Heart left ventricle (tissue), 16 donors: ENCODE data around the gene TAF1A. TPM values are rescaled to one million over a fixed set of nuclear protein-coding genes. Genes with fewer than 3 reads are reported as not detected.

Experiments used
- ATAC-seq, 4 donors: fragments of 200-7000 bp; cut with Tn5 transposase; one replicate each; pipeline ENCODE4 v1.9.1; 2020 to 2022; ENCODE audit warnings: moderate library complexity in 4 of 4, mild to moderate bottlenecking in 3 of 4, moderate number of reproducible peaks in 1 of 4
- DNase-seq, 5 donors: peaks; one replicate each; pipeline ENCODE4 v3.0.0-alpha.2; 2020
- H3K27ac ChIP-seq, 12 donors: fragments of 200-600 bp; sonication (generic) in 4 of 12; one replicate each; pipeline versions ENCODE4 v1.5.0 to v1.8.0; 2016 to 2022; ENCODE audit warnings: mild to moderate bottlenecking in 2 of 12
- H3K27me3 ChIP-seq, 9 donors: fragments of 200-600 bp; sonication (generic) in 2 of 9; one replicate each; pipeline versions ENCODE4 v1.5.1 to v1.8.0; 2016 to 2022; ENCODE audit warnings: mild to moderate bottlenecking in 3 of 9
- H3K36me3 ChIP-seq, 9 donors: fragments of 200-600 bp; sonication (generic) in 2 of 9; one replicate each; pipeline versions ENCODE4 v1.5.0 to v1.8.0; 2018 to 2022; ENCODE audit warnings: mild to moderate bottlenecking in 2 of 9
- H3K4me1 ChIP-seq, 12 donors: fragments of 200-600 bp; sonication (generic) in 4 of 12; one replicate each; pipeline versions ENCODE4 v1.5.0 to v1.8.0; 2016 to 2022; ENCODE audit warnings: mild to moderate bottlenecking in 3 of 12
- H3K4me3 ChIP-seq, 12 donors: fragments of 200-600 bp; sonication (generic) in 4 of 12; one replicate each; pipeline versions ENCODE4 v1.5.0 to v1.8.0; 2017 to 2022; ENCODE audit warnings: mild to moderate bottlenecking in 9 of 12, moderate library complexity in 4 of 12
- H3K9me3 ChIP-seq, 12 donors: fragments of 200-600 bp; sonication (generic) in 4 of 12; one replicate each; pipeline versions ENCODE4 v1.5.0 to v1.8.0; 2016 to 2022; ENCODE audit warnings: mild to moderate bottlenecking in 1 of 12
- POLR2A ChIP-seq, 2 donors: fragments of 450-650 bp; IDR thresholded peaks; one replicate each; pipeline ENCODE4 v1.6.1; 2017; ENCODE audit warnings: antibody characterized with exemption in 2 of 2, mild to moderate bottlenecking in 2 of 2, moderate library complexity in 2 of 2
- WGBS, 4 donors: extraction: QIAGEN DNeasy Blood & Tissue Kit in 2 of 4; methylation state at CpG; one replicate each; pipeline versions ENCODE4 v1.1.5 to v1.1.7; 2013 to 2018; 5-methylcytosine and 5-hydroxymethylcytosine counted together
- intact Hi-C, 10 donors: fragments of 100-400 bp; cut with DNase I; formaldehyde crosslinking; loops; one replicate each; pipeline versions ENCODE4 v1.11.1 to v1.14.2; 2022
- polyA plus RNA-seq, 2 donors: library from polyadenylated mRNA; stranded (reverse); fragments of 200-250 nt; gene quantifications; one replicate each; pipeline ENCODE4 v1.2.3, GENCODE V29; 2013
- total RNA-seq, 9 donors: library from RNA; depleted of rRNA in 2 of 9; stranded (reverse); fragments of >200 nt in 2 of 9; fragmentation: NEBNext Ultra II Directional in 3 of 9; extraction: Animal tissue kit (Norgen Biotek cat#: 25700) in 3 of 9; gene quantifications; one replicate each; pipeline versions ENCODE4 v1.1.0 to v1.2.4, GENCODE V29; 2016 to 2023
- TF ChIP-seq, protein P1 (sequence below), 12 donors: fragments of 200-600 bp; sonication (generic) in 4 of 12; IDR thresholded peaks; one replicate each; pipeline versions ENCODE4 v1.5.0 to v1.8.0; 2018 to 2022; ENCODE audit warnings: antibody characterized with exemption in 12 of 12, mild to moderate bottlenecking in 5 of 12
- donor health status: ischemic (EF 13 %, LVEDD 7.1; RV severe dilation, severe dysfunction).
- donor health status: healthy with polysubstance abuse.
- donor health status: DM: no; HTN: yes; CAD: no.
- donor health status: DM: no; HTN: no; CAD: no.
- donor health status: ischemic (EF 25% LVEDD 6.9; RV normal size, moderate dysfunction).
- donor health status: ischemic (EF 25% LVEDD 5.7; RV mildly dilated, moderate dysfunction).
- donor health status: healthy.
- donor health status: DM: yes; HTN: yes; CAD: no.
- donor health status: ischemic (EF 35%, LVEDD 5.7; RV mildly dilated, moderate dysfunction).
- donor health status: nonischemic (EF 11% LVEDD 7.7; RV severe dilation, severe dysfunction).
- donor health status: DM: yes; HTN: yes; CAD: no.
- donor health status: PGD.
- donor health status: ischemic (EF 29% LVEDD 5.4; RV normal size, mild dysfunction).
- donor health status: nonischemic (EF 23%, LVEDD 6.1; RV moderate dilation, normal function).

Gene TAF1A
- total and polyA plus RNA-seq, 11 donors: 0.81 to 5.1 (median 1.6) TPM

DNA sequence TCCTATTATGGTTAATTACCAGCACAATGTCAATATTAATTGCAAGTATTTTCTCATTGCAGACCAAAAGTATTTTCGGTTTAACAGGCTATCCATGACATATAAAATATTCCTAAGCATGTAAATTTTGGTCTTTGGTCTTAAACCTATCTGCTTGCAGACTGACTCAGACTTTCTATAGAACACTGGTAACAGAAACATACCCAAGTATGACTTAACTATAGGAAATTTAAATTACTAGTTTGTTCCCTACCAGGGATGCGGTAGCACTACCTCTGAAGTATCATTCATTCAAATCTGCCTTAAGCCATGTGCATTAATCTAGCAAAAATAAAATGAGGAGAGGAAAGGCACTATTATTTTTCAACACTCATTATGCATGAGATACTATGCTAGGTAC, 2.9 kb downstream of the TAF1A start:
- Histone ChIP-seq H3K27me3 (no peaks in the 10 kb centered on the region), H3K4me1 (peaks cover 0 to 41% (median 14%) of the 10 kb centered on the region in 12 donors), H3K4me3 (no peak overlapping the region), H3K36me3 (peaks cover 0 to 51% (median 23%) of the 10 kb centered on the region in 9 donors), H3K27ac (no peak overlapping the region), H3K9me3 (no peaks in the 10 kb centered on the region)
- 91 to 98% (median 94%) methylated on average over 2 of the region's 2 CpGs for WGBS, 4 donors
- no peak for TF ChIP-seq POLR2A (IDR thresholded peaks at IDR 0.05)
- TF ChIP-seq, protein P1, sequence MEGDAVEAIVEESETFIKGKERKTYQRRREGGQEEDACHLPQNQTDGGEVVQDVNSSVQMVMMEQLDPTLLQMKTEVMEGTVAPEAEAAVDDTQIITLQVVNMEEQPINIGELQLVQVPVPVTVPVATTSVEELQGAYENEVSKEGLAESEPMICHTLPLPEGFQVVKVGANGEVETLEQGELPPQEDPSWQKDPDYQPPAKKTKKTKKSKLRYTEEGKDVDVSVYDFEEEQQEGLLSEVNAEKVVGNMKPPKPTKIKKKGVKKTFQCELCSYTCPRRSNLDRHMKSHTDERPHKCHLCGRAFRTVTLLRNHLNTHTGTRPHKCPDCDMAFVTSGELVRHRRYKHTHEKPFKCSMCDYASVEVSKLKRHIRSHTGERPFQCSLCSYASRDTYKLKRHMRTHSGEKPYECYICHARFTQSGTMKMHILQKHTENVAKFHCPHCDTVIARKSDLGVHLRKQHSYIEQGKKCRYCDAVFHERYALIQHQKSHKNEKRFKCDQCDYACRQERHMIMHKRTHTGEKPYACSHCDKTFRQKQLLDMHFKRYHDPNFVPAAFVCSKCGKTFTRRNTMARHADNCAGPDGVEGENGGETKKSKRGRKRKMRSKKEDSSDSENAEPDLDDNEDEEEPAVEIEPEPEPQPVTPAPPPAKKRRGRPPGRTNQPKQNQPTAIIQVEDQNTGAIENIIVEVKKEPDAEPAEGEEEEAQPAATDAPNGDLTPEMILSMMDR (IDR thresholded peaks at IDR 0.05): no peak
- no peak for DNase-seq
- ATAC-seq: no peak
- intact Hi-C loops: loop anchor here in 1 of 10 donors (5.0 kb wide), 1 partner anchor 40 kb away; no protein-coding TSS in a partner anchor

DNA sequence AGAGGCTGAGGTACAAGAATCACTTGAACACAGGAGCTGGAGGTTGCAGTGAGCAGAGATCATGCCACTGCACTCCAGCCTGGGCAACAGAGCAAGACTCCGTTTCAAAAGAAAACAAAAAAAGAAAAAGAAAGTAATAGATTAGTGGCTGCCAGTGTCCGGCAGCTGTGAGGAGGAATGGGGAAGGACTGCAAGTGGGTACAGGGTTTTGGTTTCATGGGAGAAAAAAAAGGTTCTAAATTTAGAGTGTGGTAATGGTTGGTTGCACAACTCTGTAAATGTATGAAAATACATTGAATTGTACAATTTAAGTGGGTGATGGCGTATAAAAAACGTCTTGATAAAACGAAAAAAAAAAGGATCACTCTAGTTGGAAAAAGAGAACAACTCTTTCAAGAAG, 6.7 kb downstream of the TAF1A start:
- intact Hi-C loops: no loop called here
- DNase-seq: no peak
- WGBS, 4 donors: 83 to 88% (median 87%) methylated on average over 5 of the region's 5 CpGs
- Histone ChIP-seq H3K4me3 (peak overlapping the region in 1 of 12 donors; percentile 30), H3K36me3 (peaks cover 0 to 57% (median 23%) of the 10 kb centered on the region in 9 donors), H3K4me1 (peaks cover 0 to 19% (median under 1%) of the 10 kb centered on the region in 12 donors), H3K27me3 (no peaks in the 10 kb centered on the region), H3K9me3 (no peaks in the 10 kb centered on the region), H3K27ac (peak overlapping the region in 1 of 12 donors; percentile 58)
- peak in 1 of 4 donors; percentile 29 for ATAC-seq
- TF ChIP-seq, protein P1 (IDR thresholded peaks at IDR 0.05): no peak
- no peak for TF ChIP-seq POLR2A (IDR thresholded peaks at IDR 0.05)

DNA sequence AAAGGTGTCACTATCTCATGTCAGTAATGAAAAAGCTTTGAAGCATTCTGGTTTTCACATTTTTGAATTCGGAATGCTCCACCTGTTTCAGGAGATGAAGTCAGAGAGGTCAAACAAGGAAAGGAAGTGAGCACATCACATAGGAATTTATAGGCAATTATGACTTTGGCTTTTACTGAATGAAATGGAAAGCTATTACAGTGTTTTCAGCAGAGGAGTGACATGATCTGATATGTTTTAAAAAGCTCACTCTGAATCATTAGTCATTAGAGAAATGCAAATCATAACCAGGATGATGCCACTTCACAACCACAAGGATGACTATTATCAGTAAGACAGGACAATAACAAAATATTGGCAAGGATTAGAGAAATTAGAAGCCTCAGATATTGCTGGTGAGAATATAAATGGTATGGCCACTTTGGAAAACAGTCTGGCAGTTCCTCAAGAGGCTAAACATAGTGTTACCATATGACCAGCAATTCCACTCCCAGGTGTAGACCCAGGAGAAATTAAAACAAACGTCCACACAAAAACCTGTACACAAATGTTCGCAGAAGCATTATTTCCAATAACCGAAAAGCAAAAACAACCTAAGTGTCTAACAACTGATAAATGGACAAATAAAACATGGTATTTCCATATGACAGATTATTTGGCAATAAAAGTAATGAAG, 7.5 kb downstream of the TAF1A start:
- no peak overlapping the region for H3K4me3 ChIP-seq
- no peak for DNase-seq
- ATAC-seq: no peak
- no peak for TF ChIP-seq POLR2A (IDR thresholded peaks at IDR 0.05)
- TF ChIP-seq, protein P1 (IDR thresholded peaks at IDR 0.05): no peak
- H3K9me3 ChIP-seq: no peaks in the 10 kb centered on the region
- peaks cover 0 to 17% (median 0%) of the 10 kb centered on the region in 12 donors for H3K4me1 ChIP-seq
- H3K27me3 ChIP-seq: no peaks in the 10 kb centered on the region
- no peak overlapping the region for H3K27ac ChIP-seq
- intact Hi-C loops: no loop called here
- peaks cover 0 to 55% (median 23%) of the 10 kb centered on the region in 9 donors for H3K36me3 ChIP-seq
- WGBS, 4 donors: 78 to 84% (median 80%) methylated on average over 4 of the region's 4 CpGs

- ATAC-seq (no peak), DNase-seq (no peak)
- Histone ChIP-seq H3K4me1 (peaks cover 0 to 17% (median 0%) of the 10 kb centered on the region in 12 donors), H3K27ac (no peak overlapping the region), H3K4me3 (no peak overlapping the region), H3K36me3 (peaks cover 0 to 68% (median 18%) of the 10 kb centered on the region in 9 donors), H3K9me3 (no peaks in the 10 kb centered on the region), H3K27me3 (no peaks in the 10 kb centered on the region)
- no peak for TF ChIP-seq POLR2A (IDR thresholded peaks at IDR 0.05)
- TF ChIP-seq, protein P1 (IDR thresholded peaks at IDR 0.05): no peak
- WGBS, 4 donors: 96 to 97% (median 96%) methylated on average over 3 of the region's 3 CpGs
- intact Hi-C loops: no loop called here
These were observed 10.4 kb downstream of the TAF1A start for GRCh38 chr1:222579316-222579715.
